GM12892 (cell line): ENCODE results near the gene COL13A1.

Source experiments
- DNase-seq: peaks from one replicate; pipeline ENCODE4 v3.0.0; 2011; ENCODE audit not compliant: insufficient read length
- FAIRE-seq: peaks from 2 replicates; lab custom pipeline; 2011; peaks lifted over from hg19 to GRCh38; lab: Jason Lieb, UNC
- POLR2A ChIP-seq: IDR thresholded peaks from 2 replicates; pipeline ENCODE4 v1.6.1; 2011; ENCODE audit warnings: low read depth, low read length, control low read depth
- POLR2AphosphoS5 ChIP-seq: IDR thresholded peaks from 2 replicates; pipeline ENCODE4 v1.6.1; 2011; ENCODE audit warnings: low read depth, low read length, control low read depth
- TAF1 ChIP-seq: IDR thresholded peaks from 2 replicates; pipeline ENCODE4 v1.6.1; 2011; ENCODE audit warnings: low read depth, mild to moderate bottlenecking, control low read depth, low read length, borderline replicate concordance

COL13A1 gene

DNA sequence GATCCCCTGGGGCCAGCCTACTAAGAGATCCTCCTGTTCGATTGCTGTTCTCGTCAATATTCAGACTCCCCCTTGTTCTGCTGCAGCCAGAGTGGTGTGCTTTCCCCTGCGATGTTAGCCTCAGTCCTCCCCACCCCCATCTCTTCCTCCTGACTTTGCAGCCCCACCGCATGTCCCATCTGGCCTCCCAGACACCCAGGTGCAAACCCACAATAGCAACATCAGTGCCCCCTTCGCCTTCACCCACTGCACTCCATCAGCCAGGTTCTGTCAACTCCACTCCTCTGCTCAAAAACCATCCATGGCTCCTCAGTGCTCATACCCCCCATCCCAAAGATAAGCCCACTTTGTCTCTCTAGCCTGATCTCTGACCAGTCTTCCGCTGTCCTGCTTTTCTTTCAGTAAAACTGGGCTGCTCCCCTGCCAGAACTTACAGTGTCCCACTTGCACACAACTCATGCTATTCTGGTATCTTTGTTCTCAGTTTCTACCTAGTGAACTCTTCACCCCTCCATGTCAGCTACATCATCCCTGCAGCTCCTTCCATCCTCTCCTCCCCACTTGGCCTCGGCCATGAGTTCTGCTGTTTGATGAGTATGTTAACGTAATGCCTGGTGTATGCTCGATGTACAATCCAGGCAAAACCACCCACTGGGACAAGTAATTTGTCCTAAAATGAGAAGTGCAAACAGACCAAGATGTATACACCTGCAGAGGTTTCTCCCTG is 26.6 kb downstream of the COL13A1 start:
- FAIRE-seq: no peak
- TF ChIP-seq TAF1 (no peak), POLR2AphosphoS5 (no peak), POLR2A (no peak)
- DNase-seq: no peak

DNA sequence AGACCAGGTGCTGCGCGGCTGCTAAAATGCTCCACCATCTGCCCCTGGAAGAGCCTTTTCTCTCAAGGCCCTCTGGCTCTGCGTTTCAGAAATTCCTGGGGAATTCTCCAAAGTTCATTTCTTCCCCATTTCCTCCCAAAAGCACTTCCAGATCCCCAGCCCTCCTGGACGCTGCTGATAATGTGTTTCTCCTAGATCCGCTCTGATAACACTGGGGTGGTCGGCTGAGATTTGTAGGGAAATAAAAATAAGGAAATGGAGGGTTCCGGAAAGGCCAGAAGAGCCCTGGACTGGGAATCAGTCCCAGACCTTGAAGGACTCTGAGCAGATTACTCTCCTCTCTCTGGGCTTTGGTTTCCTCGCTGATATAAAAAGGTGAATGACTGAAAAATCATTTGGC is 28.1 kb downstream of the COL13A1 start:
- DNase-seq (no peak), FAIRE-seq (no peak)
- TF ChIP-seq POLR2AphosphoS5 (no peak), POLR2A (no peak), TAF1 (no peak)

DNA sequence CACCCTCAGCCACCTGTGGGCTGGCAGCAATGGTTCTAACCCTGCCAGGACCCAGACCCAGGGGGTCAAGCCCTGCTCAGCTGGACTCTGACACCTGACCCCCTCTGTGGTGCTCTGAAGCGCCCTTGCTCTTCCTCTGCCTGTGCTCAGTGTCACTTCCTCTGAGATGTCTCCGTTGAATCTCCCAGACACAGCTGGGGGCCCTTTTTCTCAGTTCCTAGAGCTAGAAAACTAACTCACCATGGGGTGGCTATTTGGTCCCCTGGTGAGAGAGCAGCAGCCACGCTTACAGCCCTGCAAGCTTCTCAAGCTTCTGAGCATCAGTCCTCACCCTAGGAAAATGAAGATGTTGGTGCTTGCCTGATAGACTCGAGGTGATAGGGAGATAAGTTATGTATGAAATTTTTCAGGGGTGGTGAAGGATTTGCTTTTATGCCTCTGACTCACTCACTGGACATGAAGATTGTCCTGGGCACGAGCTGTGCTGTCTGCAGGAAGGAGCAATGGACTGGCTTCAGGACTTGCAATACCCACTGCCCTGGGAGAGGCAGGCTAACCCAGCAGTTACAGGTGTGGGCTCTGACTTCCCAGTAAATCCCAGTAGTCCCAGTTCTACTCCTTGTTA is 29.6 kb downstream of the COL13A1 start:
- no peak for FAIRE-seq
- no peak for DNase-seq
- TF ChIP-seq TAF1: no peak
- no peak for TF ChIP-seq POLR2A
- TF ChIP-seq POLR2AphosphoS5: no peak

DNA sequence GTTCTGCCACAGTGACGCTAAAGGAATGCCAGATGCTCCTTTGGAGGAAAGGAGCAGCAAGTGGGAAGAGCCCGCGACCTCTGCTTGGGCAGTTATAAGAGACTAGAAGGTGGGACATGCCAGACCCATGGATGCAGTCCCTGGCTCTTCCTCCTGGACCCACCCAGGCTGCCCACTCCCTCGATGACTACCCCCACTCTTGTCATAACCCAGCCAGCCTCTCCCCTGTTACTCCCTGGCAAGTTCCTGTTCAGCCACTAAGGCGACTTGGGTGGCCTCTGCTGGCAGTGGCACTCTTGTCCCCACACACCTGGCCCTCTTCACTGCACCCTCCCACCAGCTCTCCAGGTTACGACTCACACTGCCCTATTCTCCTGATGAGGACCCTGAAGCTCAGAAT is 33.5 kb downstream of the COL13A1 start:
- no peak for TF ChIP-seq POLR2A
- DNase-seq (no peak), FAIRE-seq (no peak)

DNA sequence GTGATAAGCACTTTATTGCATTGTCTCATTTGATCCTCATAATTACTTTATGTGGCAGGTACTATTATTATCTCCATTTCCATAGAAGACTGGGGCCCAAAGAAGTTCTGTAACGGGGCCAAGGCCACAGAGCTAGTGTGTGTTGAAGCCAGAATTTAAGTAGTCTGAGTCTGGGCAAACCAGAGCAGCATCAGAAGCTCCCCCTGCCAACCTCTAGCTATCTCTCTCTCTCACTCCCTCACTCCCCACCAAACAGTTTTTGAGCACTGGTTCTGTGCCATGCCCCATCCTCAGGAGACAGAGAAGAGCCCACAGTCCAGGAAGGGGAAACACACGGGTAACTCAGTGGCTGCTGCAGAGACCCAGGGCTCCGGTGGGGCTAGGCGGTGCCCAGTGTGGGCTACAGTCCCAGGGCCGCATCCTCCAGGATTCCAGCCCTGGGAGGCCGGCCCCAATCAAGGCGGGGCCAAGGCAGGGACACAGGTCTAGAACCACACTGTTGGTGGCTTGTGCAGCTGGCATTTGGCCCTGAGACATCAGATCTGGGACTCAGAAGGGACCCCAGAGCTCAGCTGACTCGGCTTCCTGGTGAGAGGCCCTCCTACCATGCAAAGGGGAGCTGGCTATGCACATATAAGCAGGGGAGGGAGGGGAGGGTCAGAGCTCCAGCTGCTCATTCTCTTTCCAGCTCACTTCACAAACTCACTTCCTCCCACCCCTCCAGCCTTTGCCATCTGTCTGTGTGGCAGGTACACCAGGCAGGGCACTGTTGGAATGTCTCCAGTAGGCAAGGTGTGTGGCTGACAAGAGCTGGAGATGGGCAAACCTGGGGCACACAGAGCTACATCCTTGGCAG is 34.4 kb downstream of the COL13A1 start:
- DNase-seq (no peak), FAIRE-seq (no peak)
- TF ChIP-seq POLR2AphosphoS5 (no peak), TAF1 (no peak), POLR2A (no peak)

DNA sequence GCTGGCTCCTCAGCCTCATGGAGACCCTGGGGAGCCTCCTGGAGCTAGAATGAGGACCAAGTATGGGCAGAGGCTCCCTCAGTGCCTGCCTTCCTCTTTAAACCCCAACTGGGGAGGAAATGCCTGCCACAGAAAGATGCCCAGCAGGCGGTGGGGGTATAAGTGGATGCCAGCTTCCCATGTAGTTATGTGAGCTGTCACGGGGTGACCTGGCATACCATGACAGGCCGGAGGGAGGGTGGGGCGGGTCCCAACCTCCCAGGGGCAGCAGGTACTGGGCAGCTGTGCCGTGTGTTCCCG is 35.0 kb downstream of the COL13A1 start:
- no peak for TF ChIP-seq POLR2A
- no peak for TF ChIP-seq TAF1
- TF ChIP-seq POLR2AphosphoS5: no peak
- FAIRE-seq: no peak
- DNase-seq: no peak

DNA sequence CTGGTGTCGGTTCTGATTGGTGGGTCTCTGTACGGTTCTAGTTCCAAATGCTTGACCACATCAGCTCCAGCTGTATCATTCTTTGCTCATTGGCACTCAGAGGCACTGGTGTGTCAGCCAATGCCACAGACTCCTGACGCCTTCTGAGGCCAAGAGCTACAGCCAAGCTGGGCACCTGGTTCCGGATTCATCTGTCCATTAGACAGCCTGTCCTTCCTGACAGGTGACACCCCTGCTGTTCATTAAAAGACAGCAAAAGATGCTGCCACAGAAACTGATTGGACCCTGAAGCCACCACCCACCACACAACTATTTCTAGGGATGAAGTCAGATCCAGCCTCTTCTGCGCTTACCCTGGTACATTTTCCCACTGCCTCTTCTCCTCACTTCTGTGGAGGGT is 35.6 kb downstream of the COL13A1 start:
- DNase-seq (no peak), FAIRE-seq (no peak)
- TF ChIP-seq POLR2AphosphoS5 (no peak), TAF1 (no peak), POLR2A (no peak)

DNA sequence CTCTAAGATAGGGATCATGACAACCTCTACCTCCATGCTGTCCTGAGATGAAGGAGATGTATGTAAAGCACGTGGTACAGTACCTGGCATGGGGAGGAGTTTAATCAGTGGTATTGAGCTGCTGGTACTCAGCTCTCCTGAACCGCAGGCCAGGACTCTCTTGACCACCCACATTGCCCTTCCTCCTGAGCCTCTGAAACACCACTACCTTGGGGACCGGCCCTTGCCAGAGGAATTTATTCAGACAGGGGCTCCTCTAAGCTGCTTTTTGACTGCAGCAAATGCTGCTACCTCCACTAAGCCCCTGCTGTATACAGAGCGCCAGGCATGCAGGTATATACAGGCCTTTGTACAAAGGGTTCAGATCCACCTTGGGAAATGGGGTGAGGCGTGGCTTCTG is 36.7 kb downstream of the COL13A1 start:
- no peak for TF ChIP-seq POLR2A
- no peak for TF ChIP-seq TAF1
- no peak for TF ChIP-seq POLR2AphosphoS5
- FAIRE-seq (no peak), DNase-seq (no peak)

DNA sequence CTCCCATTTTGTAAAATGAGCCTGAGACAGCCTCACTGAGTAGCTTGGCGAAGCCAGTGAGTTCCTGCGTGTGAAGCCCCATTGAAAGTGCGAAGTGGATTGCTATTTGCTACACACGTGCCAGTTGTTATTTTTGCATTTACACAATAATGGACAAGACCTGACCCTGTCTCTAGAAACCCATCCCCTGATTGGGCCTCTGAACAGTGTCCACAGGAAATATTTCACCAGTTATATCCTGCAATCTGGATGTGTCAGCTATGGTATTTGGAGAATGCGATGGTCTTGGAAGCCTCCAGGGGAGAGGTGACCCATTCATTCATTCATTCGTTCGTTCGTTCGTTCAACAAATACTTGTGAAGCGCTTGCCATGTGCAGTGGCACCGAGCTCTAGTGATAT is 37.1 kb downstream of the COL13A1 start:
- DNase-seq (no peak), FAIRE-seq (no peak)

DNA sequence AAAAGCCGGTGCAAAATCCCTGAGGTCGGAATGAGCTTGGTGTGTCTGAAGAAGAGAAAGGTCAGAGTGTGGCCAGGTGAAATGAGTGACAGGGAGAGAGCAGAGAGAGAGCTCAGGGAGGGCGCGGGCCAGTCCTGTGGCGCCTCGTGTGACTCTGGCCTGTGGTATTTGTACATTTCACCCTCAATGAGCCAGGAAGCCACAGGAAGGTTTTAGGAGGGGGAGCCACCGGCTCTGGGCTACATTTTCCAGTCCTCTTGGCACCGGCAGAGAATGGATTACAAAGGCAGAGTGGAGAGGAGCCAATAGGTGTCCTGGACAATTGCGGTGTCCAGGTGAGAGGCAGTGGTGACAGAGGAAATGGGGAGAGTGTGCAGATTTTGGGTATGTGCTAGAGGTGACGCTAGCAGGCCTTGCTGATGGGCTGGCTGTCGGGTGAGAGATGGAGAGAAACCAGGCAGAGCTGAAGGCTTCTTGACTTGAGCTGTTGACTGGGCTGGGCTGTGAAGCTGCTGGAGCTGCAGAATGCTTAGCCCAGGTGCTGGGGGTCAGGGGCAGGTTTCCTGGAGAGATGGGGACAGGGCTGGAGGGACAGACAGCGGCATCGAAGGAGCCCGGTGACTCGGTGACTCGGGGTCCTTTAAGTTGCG is 38.1 kb downstream of the COL13A1 start:
- TF ChIP-seq POLR2AphosphoS5 (no peak), POLR2A (no peak), TAF1 (no peak)
- DNase-seq (no peak), FAIRE-seq (no peak)

More for the DNA sequence above, 37.1 kb downstream of the COL13A1 start:
- TF ChIP-seq POLR2AphosphoS5 (no peak), TAF1 (no peak), POLR2A (no peak)

DNA sequence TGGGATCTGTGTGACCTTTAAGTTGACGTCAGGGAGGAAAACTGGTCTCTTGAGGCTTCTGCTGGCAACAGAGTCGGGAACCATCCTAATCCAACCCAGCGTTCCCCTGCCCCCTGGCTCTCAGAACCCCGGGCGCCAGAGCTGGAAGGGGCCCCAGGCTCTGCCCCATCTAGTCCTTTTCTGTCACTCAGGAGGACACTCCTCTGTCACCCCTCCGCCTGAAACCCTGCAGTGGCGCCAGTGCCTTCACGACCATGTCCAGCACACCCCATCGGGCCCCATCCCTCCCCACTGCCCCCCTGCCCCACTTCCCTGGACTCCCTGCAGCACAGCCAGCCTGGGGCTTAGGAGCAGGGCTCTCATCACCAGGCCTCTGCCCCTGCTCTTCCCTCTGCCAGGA is 39.1 kb downstream of the COL13A1 start:
- DNase-seq (no peak), FAIRE-seq (no peak)
- TF ChIP-seq POLR2AphosphoS5 (no peak), TAF1 (no peak), POLR2A (no peak)

DNA sequence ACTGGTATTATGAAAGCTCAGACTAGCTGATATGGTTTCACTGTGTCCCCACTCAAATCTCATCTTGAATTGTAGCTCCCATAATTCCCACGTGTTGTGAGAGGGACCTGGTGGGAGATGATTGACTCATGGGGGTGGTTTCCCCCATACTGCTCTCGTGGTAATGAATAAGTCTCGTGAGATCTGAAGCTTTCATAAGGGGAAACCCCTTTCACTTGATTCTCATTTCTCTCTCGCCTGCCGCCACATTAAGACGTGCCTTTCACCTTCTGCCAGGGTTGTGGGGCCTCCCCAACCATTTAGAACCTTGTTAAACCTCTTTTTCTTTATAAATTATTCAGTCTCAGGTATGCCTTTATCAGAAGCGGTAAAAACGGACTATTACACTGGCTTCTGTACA is 40.3 kb downstream of the COL13A1 start:
- no peak for FAIRE-seq
- TF ChIP-seq TAF1: no peak
- no peak for TF ChIP-seq POLR2AphosphoS5
- TF ChIP-seq POLR2A: no peak
- no peak for DNase-seq
